Endodermal cell (in vitro differentiated cells): ENCODE data around the gene SLC26A3. TPM values are rescaled to one million over a fixed set of nuclear protein-coding genes. Genes with fewer than 3 reads are reported as not detected.

Source experiments
- DNase-seq: peaks from one replicate; pipeline ENCODE4 v3.0.0-alpha.2; 2017
- H3K27ac ChIP-seq: 2 replicates; pipeline ENCODE4 v1.5.1; 2013; ENCODE audit warnings: mild to moderate bottlenecking, low read depth, low read length, moderate library complexity
- H3K27me3 ChIP-seq: 2 replicates; pipeline ENCODE4 v1.6.1; 2013; ENCODE audit warnings: mild to moderate bottlenecking, low read length, moderate library complexity; ENCODE audit not compliant: insufficient read depth, control insufficient read depth, poor library complexity, severe bottlenecking
- H3K36me3 ChIP-seq: 2 replicates; pipeline ENCODE4 v1.7.0; 2013; ENCODE audit warnings: mild to moderate bottlenecking, low read length, moderate library complexity; ENCODE audit not compliant: control insufficient read depth, insufficient read depth
- H3K4me1 ChIP-seq: one replicate; pipeline ENCODE4 v1.7.0; 2013; ENCODE audit warnings: low read length; ENCODE audit not compliant: control insufficient read depth, insufficient read depth
- H3K4me3 ChIP-seq: 2 replicates; pipeline ENCODE4 v1.5.1; 2013; ENCODE audit warnings: mild to moderate bottlenecking, low read length, moderate library complexity
- H3K9ac ChIP-seq: 2 replicates; pipeline ENCODE4 v1.6.1; 2013; ENCODE audit warnings: mild to moderate bottlenecking, low read length, moderate library complexity; ENCODE audit not compliant: poor library complexity, severe bottlenecking; ENCODE audit errors: extremely low read depth
- H3K9me3 ChIP-seq: 2 replicates; pipeline ENCODE4 v1.6.1; 2013; ENCODE audit warnings: mild to moderate bottlenecking, low read length, moderate library complexity; ENCODE audit not compliant: control insufficient read depth
- H3K27ac Mint-ChIP-seq: 2 replicates; pipeline ENCODE4 v1.8.0; 2020; ENCODE audit warnings: mixed read lengths
- H3K27me3 Mint-ChIP-seq: 2 replicates; pipeline ENCODE4 v1.8.0; 2021; ENCODE audit warnings: mild to moderate bottlenecking, mixed read lengths; ENCODE audit not compliant: insufficient read depth
- H3K36me3 Mint-ChIP-seq: 2 replicates; pipeline ENCODE4 v1.8.0; 2020; ENCODE audit warnings: low read depth, mixed read lengths
- H3K4me1 Mint-ChIP-seq: 2 replicates; pipeline ENCODE4 v1.8.0; 2020; ENCODE audit warnings: mixed read lengths
- H3K4me3 Mint-ChIP-seq: 2 replicates; pipeline ENCODE4 v1.8.0; 2020; ENCODE audit warnings: mild to moderate bottlenecking, moderate library complexity, mixed read lengths
- H3K9me3 Mint-ChIP-seq: 2 replicates; pipeline ENCODE4 v1.8.0; 2020; ENCODE audit warnings: mild to moderate bottlenecking, mixed read lengths
- WGBS, 2 experiments: methylation state at CpG; one replicate each; pipeline versions ENCODE4 v1.1.5 to v1.1.7; 2013; ENCODE audit warnings: missing lambda C conversion rate in 2 of 2, mixed read lengths in 1 of 2; ENCODE audit not compliant: insufficient coverage in 1 of 2, insufficient read length in 1 of 2; 5-methylcytosine and 5-hydroxymethylcytosine counted together
- total RNA-seq, 2 donors: library from RNA; stranded (reverse); fragmentation: NEBNext Ultra II Directional in 1 of 2; extraction: Animal tissue kit (Norgen Biotek cat#: 25700) in 1 of 2; gene quantifications; 2 replicates in 1 of 2; 3 replicates in 1 of 2; pipeline ENCODE4 v1.2.1, GENCODE V29; 2021
- TF ChIP-seq, protein P1 (sequence below): fragments of 200-600 bp; sonication (generic); conservative IDR thresholded peaks from 2 replicates; pipeline ENCODE4 v1.5.0; 2021; ENCODE audit warnings: antibody characterized with exemption, mild to moderate bottlenecking

SLC26A3 gene
- total RNA-seq, 2 donors from 2014 or later: not detected

DNA sequence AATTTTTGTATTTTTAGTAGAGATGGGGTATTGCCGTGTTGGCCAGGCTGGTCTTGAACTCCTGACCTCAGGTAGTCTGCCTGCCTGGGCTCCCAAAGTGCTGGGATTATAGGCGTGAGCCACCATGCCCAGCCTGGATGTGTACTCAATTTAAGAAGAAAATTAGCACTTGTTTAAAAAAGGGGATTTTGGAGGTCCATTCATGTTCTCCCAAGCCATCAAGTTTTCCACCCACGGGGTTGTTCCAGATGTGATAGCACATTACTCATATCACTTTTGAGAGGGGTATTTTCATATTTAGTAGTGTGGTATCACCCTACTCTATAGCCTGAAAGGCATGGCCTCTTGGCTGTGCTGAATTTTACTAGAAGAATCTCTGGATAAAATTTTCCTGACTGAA is 10.5 kb upstream of the SLC26A3 start:
- H3K27ac Mint-ChIP-seq: no peak overlapping the region
- Histone ChIP-seq H3K36me3 (no peaks in the 10 kb centered on the region), H3K9me3 (no peaks in the 10 kb centered on the region), H3K27me3 (no peaks in the 10 kb centered on the region), H3K27ac (no peak overlapping the region), H3K9ac (no peak overlapping the region), H3K4me3 (no peak overlapping the region), H3K4me1 (no peaks in the 10 kb centered on the region)
- no peaks in the 10 kb centered on the region for H3K9me3 Mint-ChIP-seq
- H3K36me3 Mint-ChIP-seq: no peaks in the 10 kb centered on the region
- TF ChIP-seq, protein P1, sequence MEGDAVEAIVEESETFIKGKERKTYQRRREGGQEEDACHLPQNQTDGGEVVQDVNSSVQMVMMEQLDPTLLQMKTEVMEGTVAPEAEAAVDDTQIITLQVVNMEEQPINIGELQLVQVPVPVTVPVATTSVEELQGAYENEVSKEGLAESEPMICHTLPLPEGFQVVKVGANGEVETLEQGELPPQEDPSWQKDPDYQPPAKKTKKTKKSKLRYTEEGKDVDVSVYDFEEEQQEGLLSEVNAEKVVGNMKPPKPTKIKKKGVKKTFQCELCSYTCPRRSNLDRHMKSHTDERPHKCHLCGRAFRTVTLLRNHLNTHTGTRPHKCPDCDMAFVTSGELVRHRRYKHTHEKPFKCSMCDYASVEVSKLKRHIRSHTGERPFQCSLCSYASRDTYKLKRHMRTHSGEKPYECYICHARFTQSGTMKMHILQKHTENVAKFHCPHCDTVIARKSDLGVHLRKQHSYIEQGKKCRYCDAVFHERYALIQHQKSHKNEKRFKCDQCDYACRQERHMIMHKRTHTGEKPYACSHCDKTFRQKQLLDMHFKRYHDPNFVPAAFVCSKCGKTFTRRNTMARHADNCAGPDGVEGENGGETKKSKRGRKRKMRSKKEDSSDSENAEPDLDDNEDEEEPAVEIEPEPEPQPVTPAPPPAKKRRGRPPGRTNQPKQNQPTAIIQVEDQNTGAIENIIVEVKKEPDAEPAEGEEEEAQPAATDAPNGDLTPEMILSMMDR: no peak
- WGBS, 2 experiments: 93% methylated on average over 2 to 3 of the region's 3 CpGs
- no peak for DNase-seq
- no peak overlapping the region for H3K4me3 Mint-ChIP-seq
- no peaks in the 10 kb centered on the region for H3K4me1 Mint-ChIP-seq
- H3K27me3 Mint-ChIP-seq: no peaks in the 10 kb centered on the region

DNA sequence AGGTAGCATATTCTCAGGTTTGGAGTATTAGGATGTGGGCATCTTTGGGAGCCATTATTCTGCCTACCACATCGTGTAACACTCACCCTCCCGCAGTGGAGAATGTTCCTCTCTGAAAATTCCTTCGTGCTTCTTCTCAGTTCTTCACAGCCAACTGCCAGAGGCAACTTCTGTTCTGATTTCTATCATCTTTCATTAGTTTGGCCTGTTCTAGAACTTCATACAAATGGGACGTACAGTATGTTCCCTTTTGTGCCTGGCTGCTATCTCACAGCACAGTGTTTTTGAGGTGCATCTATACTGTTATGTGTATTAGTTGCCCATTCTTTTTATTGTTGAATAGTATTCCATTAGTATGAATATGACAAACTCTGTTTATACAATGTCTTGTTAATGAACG is 8.9 kb upstream of the SLC26A3 start:
- Histone ChIP-seq H3K36me3 (no peaks in the 10 kb centered on the region), H3K27me3 (no peaks in the 10 kb centered on the region), H3K4me1 (no peaks in the 10 kb centered on the region), H3K27ac (no peak overlapping the region), H3K4me3 (no peak overlapping the region), H3K9me3 (no peaks in the 10 kb centered on the region), H3K9ac (no peak overlapping the region)
- no peak overlapping the region for H3K27ac Mint-ChIP-seq
- 93 to 94% methylated on average over 4 of the region's 5 CpGs for WGBS, 2 experiments
- H3K27me3 Mint-ChIP-seq: no peaks in the 10 kb centered on the region
- no peak overlapping the region for H3K4me3 Mint-ChIP-seq
- TF ChIP-seq, protein P1: no peak
- H3K36me3 Mint-ChIP-seq: no peaks in the 10 kb centered on the region
- no peaks in the 10 kb centered on the region for H3K4me1 Mint-ChIP-seq
- H3K9me3 Mint-ChIP-seq: no peaks in the 10 kb centered on the region
- DNase-seq: no peak

DNA sequence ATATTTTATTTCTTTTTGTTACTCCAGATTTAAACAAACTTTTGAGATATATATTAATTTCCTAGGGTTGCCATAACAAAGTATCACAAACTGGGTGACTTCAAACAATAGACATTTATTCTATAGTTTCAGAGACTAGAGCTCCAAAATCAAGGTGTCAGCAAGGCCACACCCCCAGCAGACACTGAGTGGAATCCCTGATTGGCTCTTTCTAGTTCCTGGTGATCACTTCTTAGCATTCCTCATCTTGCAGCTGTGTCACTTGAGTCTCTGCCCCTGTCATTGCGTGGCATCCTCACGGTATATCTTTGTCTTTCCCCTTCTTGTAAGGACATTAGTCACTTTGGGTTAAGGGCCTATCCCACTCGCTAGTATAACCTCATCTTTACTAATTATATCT is 7.6 kb upstream of the SLC26A3 start:
- H3K4me3 ChIP-seq: no peak overlapping the region
- TF ChIP-seq, protein P1: no peak
- no peak overlapping the region for H3K27ac Mint-ChIP-seq
- no peak overlapping the region for H3K9ac ChIP-seq
- no peaks in the 10 kb centered on the region for H3K9me3 ChIP-seq
- H3K4me1 ChIP-seq: no peaks in the 10 kb centered on the region
- H3K27me3 Mint-ChIP-seq: no peaks in the 10 kb centered on the region
- 80 to 84% methylated on average over 2 to 3 of the region's 3 CpGs for WGBS, 2 experiments
- no peaks in the 10 kb centered on the region for H3K36me3 Mint-ChIP-seq
- H3K27me3 ChIP-seq: no peaks in the 10 kb centered on the region
- peak; percentile 45 for DNase-seq
- H3K9me3 Mint-ChIP-seq: no peaks in the 10 kb centered on the region
- no peaks in the 10 kb centered on the region for H3K36me3 ChIP-seq
- H3K4me3 Mint-ChIP-seq: no peak overlapping the region
- no peaks in the 10 kb centered on the region for H3K4me1 Mint-ChIP-seq
- no peak overlapping the region for H3K27ac ChIP-seq
